H1 (cell line): ENCODE data around the gene ACKR3.

Experiments
- CTCF ChIP-seq, 3 experiments: IDR thresholded peaks; 1 replicate in 2 of 3; 2 replicates in 1 of 3; pipeline versions ENCODE4 v1.5.1 to v1.6.1; 2011; ENCODE audit warnings: low read length in 3 of 3, mild to moderate bottlenecking in 3 of 3, inconsistent platforms in 2 of 3, low read depth in 1 of 3, moderate library complexity in 1 of 3; ENCODE audit not compliant: insufficient read depth in 1 of 3; ENCODE audit errors: control extremely low read depth in 1 of 3
- NRF1 ChIP-seq: IDR thresholded peaks from 2 replicates; pipeline ENCODE4 v1.6.1; 2011; ENCODE audit warnings: mild to moderate bottlenecking, low read depth, low read length, improper control_type of control experiment
- POLR2A ChIP-seq, 2 experiments: IDR thresholded peaks; 1 replicate in 1 of 2; 2 replicates in 1 of 2; pipeline ENCODE4 v1.6.1; 2011; ENCODE audit warnings: low read depth in 2 of 2, low read length in 2 of 2, mild to moderate bottlenecking in 2 of 2; ENCODE audit errors: control extremely low read depth in 1 of 2
- RAD21 ChIP-seq, 2 experiments: IDR thresholded peaks in 1 of 2; conservative IDR thresholded peaks in 1 of 2; 2 replicates each; pipeline ENCODE4 v1.6.1; 2011; ENCODE audit warnings: low read depth in 2 of 2, low read length in 2 of 2, improper control_type of control experiment in 1 of 2, inconsistent platforms in 1 of 2, mild to moderate bottlenecking in 1 of 2, moderate library complexity in 1 of 2
- TCF12 ChIP-seq: IDR thresholded peaks from 2 replicates; pipeline ENCODE4 v1.6.1; 2011; ENCODE audit warnings: low read depth, mild to moderate bottlenecking, low read length

GRCh38 chr2:236617221-236617737 lies 47.7 kb downstream of the ACKR3 start:
- TF ChIP-seq RAD21 (IDR thresholded peaks at IDR 0.05 in 1 of 2, conservative IDR thresholded peaks at IDR 0.05 in 1 of 2; ENCODE audit: low read depth in 2 of 2, low read length in 2 of 2) (no peak), TCF12 (no peak), CTCF (IDR thresholded peaks at IDR 0.05; ENCODE audit: control extremely low read depth in 1 of 3, insufficient read depth in 1 of 3, low read depth in 1 of 3, low read length in 3 of 3) (no peak), POLR2A (IDR thresholded peaks at IDR 0.05; ENCODE audit: control extremely low read depth in 1 of 2, low read depth in 2 of 2, low read length in 2 of 2) (no peak), NRF1 (no peak)
